Common myeloid progenitor, CD34-positive (primary cell): ENCODE results near the gene NTN3.

Source experiments
- CTCF ChIA-PET: fragments of 350-600 bp; sonication (Branson Sonifier 250); formaldehyde crosslinking; loops from one replicate; lab custom pipeline; 2021; ENCODE audit warnings: antibody characterized with exemption; lab: Charles Lee
- POLR2A ChIA-PET: fragments of 350-600 bp; sonication (Branson Sonifier 250); formaldehyde crosslinking; loops from one replicate; lab custom pipeline; 2021; ENCODE audit warnings: antibody characterized with exemption; lab: Charles Lee
- DNase-seq, 3 donors: peaks; one replicate each; pipeline versions ENCODE4 v3.0.0 to v3.0.0-alpha.2; 2013
- H3K27ac ChIP-seq, 2 experiments: 1 replicate in 1 of 2; 2 replicates in 1 of 2; pipeline ENCODE4 v1.7.0; 2013; ENCODE audit warnings: inconsistent platforms in 2 of 2, low read length in 2 of 2, mild to moderate bottlenecking in 2 of 2, low read depth in 1 of 2, moderate library complexity in 1 of 2; ENCODE audit not compliant: severe bottlenecking in 2 of 2, insufficient read depth in 1 of 2, poor library complexity in 1 of 2
- H3K27me3 ChIP-seq, 5 experiments: replicated peaks in 2 of 5; 1 replicate in 3 of 5; 2 replicates in 2 of 5; pipeline versions ENCODE4 v1.6.1 to v1.7.0; 2013; ENCODE audit warnings: low read length in 4 of 5, mild to moderate bottlenecking in 2 of 5, moderate library complexity in 2 of 5, inconsistent platforms in 1 of 5; ENCODE audit not compliant: insufficient read depth in 5 of 5, control insufficient read depth in 4 of 5
- H3K36me3 ChIP-seq, 4 experiments: 1 replicate in 2 of 4; 2 replicates in 2 of 4; pipeline versions ENCODE4 v1.6.1 to v1.7.0; 2013; ENCODE audit warnings: low read length in 3 of 4, control low read depth in 1 of 4, mild to moderate bottlenecking in 1 of 4; ENCODE audit not compliant: control insufficient read depth in 4 of 4, insufficient read depth in 4 of 4
- H3K4me1 ChIP-seq, 4 experiments: 1 replicate in 3 of 4; 2 replicates in 1 of 4; pipeline versions ENCODE4 v1.6.1 to v1.7.1; 2013; ENCODE audit warnings: low read length in 3 of 4, mild to moderate bottlenecking in 3 of 4, control low read depth in 1 of 4, inconsistent platforms in 1 of 4, moderate library complexity in 1 of 4; ENCODE audit not compliant: control insufficient read depth in 4 of 4, insufficient read depth in 4 of 4; ENCODE audit errors: control extremely low read depth in 1 of 4
- H3K4me3 ChIP-seq, 7 experiments: 1 replicate in 4 of 7; 2 replicates in 3 of 7; pipeline versions ENCODE4 v1.5.1 to v1.7.0; 2013; ENCODE audit warnings: mild to moderate bottlenecking in 7 of 7, low read length in 6 of 7, moderate library complexity in 6 of 7, inconsistent platforms in 2 of 7, low read depth in 2 of 7, control low read depth in 1 of 7; ENCODE audit not compliant: insufficient read depth in 4 of 7, control insufficient read depth in 1 of 7; ENCODE audit errors: extremely low read depth in 1 of 7
- H3K9me3 ChIP-seq, 5 experiments: 1 replicate in 4 of 5; 2 replicates in 1 of 5; pipeline versions ENCODE4 v1.6.1 to v1.7.1; 2013; ENCODE audit warnings: low read length in 4 of 5, mild to moderate bottlenecking in 2 of 5, inconsistent platforms in 1 of 5, low read depth in 1 of 5, moderate library complexity in 1 of 5; ENCODE audit not compliant: control insufficient read depth in 4 of 5, insufficient read depth in 2 of 5; ENCODE audit errors: control extremely low read depth in 1 of 5
- WGBS: methylation state at CpG from one replicate; pipeline ENCODE4 v1.1.5; 2013; ENCODE audit not compliant: insufficient coverage; 5-methylcytosine and 5-hydroxymethylcytosine counted together

The NTN3 gene

DNA sequence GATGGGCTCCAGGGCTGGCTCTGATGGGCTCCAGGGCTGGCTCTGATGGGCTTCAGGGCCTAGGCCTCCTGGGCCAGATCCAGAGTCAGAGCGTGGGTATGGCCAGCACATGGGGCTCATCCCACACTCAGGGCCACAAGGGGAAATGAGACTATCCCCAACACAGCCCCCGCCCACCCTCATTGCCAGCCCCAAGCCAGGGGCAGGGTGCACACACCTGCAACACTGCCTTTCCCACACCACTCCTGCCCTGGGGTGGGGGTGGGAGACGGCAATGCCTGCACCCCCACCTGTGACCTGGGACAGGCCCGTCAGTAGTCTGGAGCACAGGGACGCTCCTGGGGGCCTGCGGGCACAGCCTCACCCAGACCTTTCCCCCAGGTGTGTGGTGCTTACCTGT, 28.4 kb downstream of the NTN3 start:
- Histone ChIP-seq H3K9me3 (no peaks in the 10 kb centered on the region), H3K27me3 (no peaks in the 10 kb centered on the region), H3K27ac (no peak overlapping the region), H3K4me1 (peaks cover 0 to 22% (median 18%) of the 10 kb centered on the region in 4 experiments), H3K4me3 (no peak overlapping the region), H3K36me3 (peaks cover 0 to 56% (median 33%) of the 10 kb centered on the region in 4 experiments)
- 100% methylated on average over 3 of the region's 6 CpGs for whole genome bisulfite sequencing
- CTCF ChIA-PET, result interaction anchor here (0.8 to 4.2 kb wide), 5 partner anchors 10 to 70 kb away, joined by 3 to 42 read pairs (median 4); partner anchors contain the start of gene CCNF
- no peak for DNase-seq
- POLR2A ChIA-PET, result no interaction called here

DNA sequence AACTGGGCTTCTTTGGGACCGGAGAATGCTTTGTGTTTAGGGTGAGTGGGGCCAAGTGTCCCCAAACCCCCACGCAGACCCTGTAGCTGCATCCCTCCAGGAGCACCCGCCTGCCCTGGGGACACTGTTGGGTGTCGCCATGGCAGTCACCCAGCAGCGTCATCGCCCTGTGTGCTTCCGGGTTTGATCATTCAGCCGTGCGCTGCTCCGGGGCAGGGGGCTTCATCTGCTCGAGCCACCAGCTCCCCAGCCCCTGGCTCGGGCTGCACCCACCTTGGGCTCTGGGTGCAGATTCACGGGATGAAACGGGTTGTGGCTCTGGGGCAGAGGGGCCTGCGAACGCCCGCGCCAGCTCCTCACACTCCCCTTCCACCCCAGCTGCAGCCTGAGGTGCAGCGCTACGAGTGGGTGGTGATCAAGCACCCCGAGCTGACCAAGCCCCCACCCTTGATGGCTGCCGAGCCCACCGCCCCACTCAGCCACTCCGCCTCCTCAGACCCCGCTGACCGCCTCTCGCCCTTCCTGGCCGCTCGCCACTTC, 28.9 kb downstream of the NTN3 start:
- 93% methylated on average over 29 of the region's 29 CpGs for WGBS
- no peak overlapping the region for H3K4me3 ChIP-seq
- H3K27ac ChIP-seq, result no peak overlapping the region
- no peaks in the 10 kb centered on the region for H3K9me3 ChIP-seq
- peaks cover 0 to 56% (median 33%) of the 10 kb centered on the region in 4 experiments for H3K36me3 ChIP-seq
- no peaks in the 10 kb centered on the region for H3K27me3 ChIP-seq
- POLR2A ChIA-PET, result no interaction called here
- CTCF ChIA-PET, result interaction anchor here (0.8 to 4.2 kb wide), 10 partner anchors 10 to 492 kb away, joined by 3 to 42 read pairs (median 5); partner anchors contain the start of genes CCNF, TBC1D24 and TEDC2
- no peak for DNase-seq
- H3K4me1 ChIP-seq, result peaks cover 0 to 22% (median 18%) of the 10 kb centered on the region in 4 experiments

DNA sequence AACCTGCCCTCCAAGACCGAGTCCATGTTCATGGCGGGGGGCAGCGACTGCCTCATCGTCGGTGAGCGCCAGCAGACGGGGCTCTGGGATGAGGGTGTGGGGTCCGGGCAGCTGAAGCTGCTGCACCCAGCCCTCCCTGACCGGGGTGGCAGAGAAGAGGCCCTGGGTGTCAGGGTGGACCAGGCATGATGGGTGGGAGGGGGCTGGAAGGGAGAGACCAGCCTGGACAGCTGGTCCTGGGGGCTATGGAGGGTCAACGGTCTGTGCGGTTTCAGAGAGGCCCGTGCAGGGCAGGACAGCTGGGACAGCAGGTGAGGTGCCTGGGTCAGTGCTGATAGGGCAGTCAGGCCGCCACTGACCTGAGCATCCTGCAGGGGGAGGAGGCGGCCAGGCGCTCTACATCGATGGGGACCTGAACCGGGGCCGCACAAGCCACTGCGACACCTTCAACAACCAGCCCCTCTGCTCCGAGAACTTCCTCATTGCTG, 29.4 kb downstream of the NTN3 start:
- Histone ChIP-seq H3K9me3 (no peaks in the 10 kb centered on the region), H3K27ac (no peak overlapping the region), H3K4me3 (no peak overlapping the region), H3K4me1 (peaks cover 0 to 22% (median 18%) of the 10 kb centered on the region in 4 experiments), H3K27me3 (no peaks in the 10 kb centered on the region), H3K36me3 (peaks cover 0 to 56% (median 33%) of the 10 kb centered on the region in 4 experiments)
- ChIA-PET CTCF (interaction anchor here (0.6 to 4.2 kb wide), 18 partner anchors 9 to 493 kb away, joined by 3 to 42 read pairs (median 6); partner anchors contain the start of genes AMDHD2, ATP6V0C, CCNF and TBC1D24), POLR2A (interaction anchor here (1.4 kb wide), 1 partner anchor 345 kb away, joined by 3 read pairs; the partner anchor contains the start of gene TRAF7)
- WGBS, result 90% methylated on average over 12 of the region's 20 CpGs
- DNase-seq, result no peak

DNA sequence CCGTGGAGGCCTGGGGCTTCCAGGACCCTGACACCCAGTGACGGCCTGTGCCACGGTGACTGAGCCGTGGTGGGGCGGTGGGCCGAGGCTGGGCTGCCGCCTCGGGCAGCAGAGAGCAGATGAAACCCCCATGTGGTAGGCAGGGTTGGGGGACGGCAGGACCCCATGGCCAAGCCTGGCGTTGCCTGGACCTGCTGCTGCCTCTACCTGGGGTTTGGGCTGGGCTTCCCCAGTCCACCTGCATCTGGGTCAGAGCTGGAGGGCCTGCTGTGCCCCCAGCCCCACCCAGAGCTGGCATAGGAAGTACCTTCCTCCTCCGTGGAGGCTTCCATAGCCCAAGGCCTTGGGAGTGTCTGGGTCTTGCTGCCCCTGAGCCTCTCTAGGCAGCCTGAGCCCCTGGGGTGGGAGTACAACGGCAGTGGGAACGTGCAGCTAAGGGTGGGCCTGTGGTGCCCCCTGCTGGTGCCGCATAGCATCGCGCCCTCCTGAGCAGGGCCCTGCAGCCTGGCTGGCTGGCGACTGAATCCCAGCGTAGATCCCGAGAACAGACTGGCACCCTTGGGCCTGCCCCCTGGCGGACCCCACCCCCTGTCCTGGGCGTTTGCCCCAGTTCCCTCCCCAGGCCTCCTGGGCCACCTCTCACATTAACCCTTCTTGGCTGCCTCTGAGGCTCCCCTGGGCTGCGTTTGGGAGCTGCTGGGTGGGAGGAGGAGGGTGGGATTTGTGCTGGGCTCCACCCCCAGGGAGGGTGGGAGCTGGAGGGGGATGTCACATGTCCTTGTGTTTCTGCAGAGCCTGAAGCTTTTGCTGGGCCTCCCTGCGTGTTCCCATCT, 30.0 kb downstream of the NTN3 start:
- ChIA-PET CTCF (interaction anchor here (0.6 to 4.2 kb wide), 25 partner anchors 9 to 493 kb away, joined by 3 to 42 read pairs (median 5); partner anchors contain the start of genes ABCA3, AMDHD2, ATP6V0C and CCNF), POLR2A (interaction anchor here (0.6 to 1.4 kb wide), 5 partner anchors 14 to 1853 kb away, joined by 3 to 4 read pairs (median 3); partner anchors contain the start of gene TRAF7)
- peak; percentile 82 to 91 (median 89) for DNase-seq
- H3K4me3 ChIP-seq, result peak overlapping the region in 4 of 7 experiments; percentile 10 to 68 (median 54)
- no peak overlapping the region for H3K27ac ChIP-seq
- H3K36me3 ChIP-seq, result peaks cover 0 to 52% (median 30%) of the 10 kb centered on the region in 4 experiments
- peaks cover 0 to 25% (median 18%) of the 10 kb centered on the region in 4 experiments for H3K4me1 ChIP-seq
- H3K9me3 ChIP-seq, result no peaks in the 10 kb centered on the region
- WGBS, result 36% methylated on average over 16 of the region's 23 CpGs
- H3K27me3 ChIP-seq, result no peaks in the 10 kb centered on the region

DNA sequence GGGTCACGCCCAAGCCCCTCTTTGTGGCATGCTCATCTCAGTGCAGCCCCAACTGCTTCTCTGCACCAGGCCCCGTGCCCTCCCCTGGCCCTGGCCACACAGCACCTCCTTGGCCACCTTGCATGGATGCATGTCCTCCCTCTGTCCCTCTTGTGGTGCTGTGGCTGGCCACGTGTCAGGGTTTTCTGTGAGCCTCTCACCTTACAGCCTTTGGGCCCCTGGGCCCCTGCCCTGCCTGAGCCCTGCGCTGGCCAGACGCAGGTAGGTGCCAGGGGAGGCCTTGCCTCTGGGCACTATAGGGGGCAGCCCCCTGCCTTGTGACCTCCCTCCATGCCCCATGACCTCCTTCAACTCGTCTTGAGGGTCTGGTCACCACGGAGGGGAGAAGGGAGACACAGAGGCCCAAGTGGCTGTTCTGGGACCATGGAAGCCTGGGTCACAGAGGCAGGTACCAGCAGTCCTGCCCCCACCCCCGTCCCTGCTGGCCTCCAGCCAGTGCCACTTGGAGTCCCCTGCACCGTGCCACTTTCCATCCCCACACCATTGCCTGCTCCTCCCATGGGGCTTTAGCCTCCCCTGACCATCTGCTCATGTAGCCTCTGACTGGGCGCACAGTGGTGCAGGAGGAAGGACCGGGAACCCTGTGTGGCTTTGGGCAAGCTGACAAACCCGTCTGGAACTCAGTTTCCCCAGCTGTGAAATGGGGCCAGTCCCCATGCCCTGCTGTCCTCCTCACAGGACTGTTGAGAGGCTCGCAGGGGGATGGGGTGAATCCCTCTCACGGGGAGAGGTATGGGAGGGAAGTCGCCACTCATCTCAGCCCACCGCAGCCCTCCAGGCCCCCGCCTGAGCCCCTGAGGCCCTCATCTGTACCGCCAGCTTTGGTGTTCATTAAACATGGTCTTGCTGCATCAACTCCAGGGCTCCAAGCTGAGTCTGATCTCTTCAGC, 31.1 kb downstream of the NTN3 start:
- CTCF ChIA-PET, result interaction anchor here (0.6 to 4.2 kb wide), 23 partner anchors 10 to 308 kb away, joined by 3 to 42 read pairs (median 5); partner anchors contain the start of genes ABCA3, AMDHD2, ATP6V0C and CCNF
- POLR2A ChIA-PET, result interaction anchor here (0.6 to 1.4 kb wide), 3 partner anchors 13 to 347 kb away, joined by 3 to 4 read pairs (median 3); partner anchors contain the start of gene TRAF7

DNA sequence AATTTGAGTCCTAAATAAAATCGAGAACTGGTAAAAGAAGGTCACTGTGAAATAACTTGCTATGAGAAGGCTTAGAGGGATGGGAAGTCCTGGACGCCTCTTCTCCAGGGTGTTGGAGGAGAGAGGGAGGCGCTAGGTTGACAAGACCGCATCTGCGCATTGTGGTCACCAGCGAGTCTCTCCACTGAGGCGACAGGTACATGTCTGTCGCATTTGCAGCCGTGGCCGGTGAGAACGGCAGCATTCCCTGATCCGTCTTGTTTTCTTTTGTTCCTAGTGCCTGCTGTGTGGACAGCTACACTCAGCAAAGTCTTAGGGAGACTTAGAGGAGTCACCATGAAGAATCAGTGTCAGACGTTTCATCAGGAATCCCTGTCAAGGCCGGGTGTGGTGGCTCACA, 34.6 kb downstream of the NTN3 start:
- H3K4me1 ChIP-seq, result peaks cover 3 to 69% (median 58%) of the 10 kb centered on the region in 4 experiments
- no peak for DNase-seq
- no peaks in the 10 kb centered on the region for H3K9me3 ChIP-seq
- peaks cover 0 to 8% (median 2%) of the 10 kb centered on the region in 4 experiments for H3K36me3 ChIP-seq
- CTCF ChIA-PET, result no interaction called here
- no peaks in the 10 kb centered on the region for H3K27me3 ChIP-seq
- 97% methylated on average over 12 of the region's 14 CpGs for WGBS
- H3K27ac ChIP-seq, result no peak overlapping the region
- no peak overlapping the region for H3K4me3 ChIP-seq
- POLR2A ChIA-PET, result no interaction called here

More for the DNA sequence above, 31.1 kb downstream of the NTN3 start:
- H3K9me3 ChIP-seq, result no peaks in the 10 kb centered on the region
- no peak overlapping the region for H3K27ac ChIP-seq
- H3K4me1 ChIP-seq, result peaks cover 3 to 35% (median 25%) of the 10 kb centered on the region in 4 experiments
- peaks cover 0 to 42% (median 20%) of the 10 kb centered on the region in 4 experiments for H3K36me3 ChIP-seq
- DNase-seq, result peak in 1 of 3 donors; percentile 22
- H3K4me3 ChIP-seq, result no peak overlapping the region
- 82% methylated on average over 12 of the region's 18 CpGs for WGBS
- H3K27me3 ChIP-seq, result no peaks in the 10 kb centered on the region
